Panc1 (cell line): Measurements from ENCODE around the gene SNAP23. TPM values are rescaled to one million over a fixed set of nuclear protein-coding genes. Genes with fewer than 3 reads are reported as not detected.
A peak's percentile ranks its signal among the peaks of the same experiment; 100 is the strongest.

Experiments used
- ATAC-seq: fragments of 200-7000 bp; cut with Tn5 transposase; 2 replicates; pipeline ENCODE4 v1.9.1; 2020; ENCODE audit warnings: mild to moderate bottlenecking, moderate library complexity
- BruUV-seq: library from RNA; stranded (reverse); fragments of 400-500 nt; replicated peaks from 2 replicates; lab custom pipeline; 2021; lab: Mats Ljungman, UMichigan
- CTCF ChIA-PET: fragments of 300-600 bp; sonication (Branson Sonifier 250); formaldehyde crosslinking; loops from one replicate; lab custom pipeline; 2022; ENCODE audit warnings: antibody characterized with exemption; lab: Charles Lee
- POLR2A ChIA-PET: fragments of 300-600 bp; sonication (Branson Sonifier 250); formaldehyde crosslinking; loops from one replicate; lab custom pipeline; 2022; ENCODE audit warnings: antibody characterized with exemption; lab: Charles Lee
- DNase-seq: peaks from one replicate; pipeline ENCODE4 v3.0.0-alpha.2; 2010; ENCODE audit warnings: low read depth, low spot score
- H3K27ac ChIP-seq: 2 replicates; pipeline ENCODE4 v1.5.1; 2011; ENCODE audit warnings: mild to moderate bottlenecking, low read length, inconsistent platforms
- H3K27me3 ChIP-seq: fragments of 200-500 bp; sonication (Bioruptor generic); 2 replicates; pipeline ENCODE4 v1.6.0; 2014; ENCODE audit warnings: low read length, inconsistent platforms; ENCODE audit not compliant: control insufficient read depth, insufficient read depth
- H3K36me3 ChIP-seq: fragments of 200-500 bp; sonication (Bioruptor generic); 2 replicates; pipeline ENCODE4 v1.5.1; 2014; ENCODE audit warnings: inconsistent platforms, mild to moderate bottlenecking, low read length, moderate library complexity; ENCODE audit not compliant: control insufficient read depth, insufficient read depth
- H3K4me1 ChIP-seq: 2 replicates; pipeline ENCODE4 v1.5.1; 2011; ENCODE audit warnings: inconsistent platforms, mild to moderate bottlenecking, low read length, moderate library complexity; ENCODE audit not compliant: control insufficient read depth, insufficient read depth
- H3K4me3 ChIP-seq, 2 experiments: 2 replicates each; pipeline ENCODE4 v1.5.1; 2011 to 2012; ENCODE audit warnings: low read depth in 2 of 2, low read length in 2 of 2, mild to moderate bottlenecking in 2 of 2, inconsistent platforms in 1 of 2, moderate library complexity in 1 of 2
- H3K9me3 ChIP-seq: fragments of 200-500 bp; sonication (Bioruptor generic); 2 replicates; pipeline ENCODE4 v1.5.1; 2014; ENCODE audit warnings: low read depth, mild to moderate bottlenecking, inconsistent platforms, low read length, moderate library complexity; ENCODE audit not compliant: control insufficient read depth, insufficient read depth
- POLR2AphosphoS5 ChIP-seq: IDR thresholded peaks from 2 replicates; pipeline ENCODE4 v1.6.1; 2012; ENCODE audit warnings: mild to moderate bottlenecking, low read depth, low read length, moderate library complexity
- SIN3A ChIP-seq: IDR thresholded peaks from 2 replicates; pipeline ENCODE4 v1.6.1; 2012; ENCODE audit warnings: low read depth, mild to moderate bottlenecking, low read length, moderate library complexity, borderline replicate concordance; ENCODE audit not compliant: insufficient read depth
- TCF7L2 ChIP-seq: IDR thresholded peaks from 2 replicates; pipeline ENCODE4 v1.6.1; 2011; ENCODE audit warnings: mild to moderate bottlenecking, low read depth, low read length, inconsistent platforms
- in situ Hi-C: cut with HindIII; loops from 2 replicates; pipeline ENCODE4 v1.10.0; 2016; ENCODE audit warnings: low sequenced_read_pairs, low pct_unique_long_range_greater_than_20kb
- intact Hi-C: fragments of 100-400 bp; cut with micrococcal nuclease; formaldehyde crosslinking; loops from one replicate; pipeline ENCODE4 v1.10.0; 2022; ENCODE audit not compliant: unreplicated experiment
- total RNA-seq: library from RNA; stranded (reverse); gene quantifications from one replicate; pipeline ENCODE4 v1.2.1, GENCODE V29; 2021; ENCODE audit not compliant: unreplicated experiment
- TF ChIP-seq, protein P1 (sequence below): fragments of 450-650 bp; IDR thresholded peaks from 2 replicates; pipeline ENCODE4 v1.5.1; 2017; ENCODE audit warnings: mild to moderate bottlenecking
- TF ChIP-seq, protein P2 (sequence below), 2 experiments: IDR thresholded peaks; 2 replicates each; pipeline ENCODE4 v1.6.1; 2011 to 2012; ENCODE audit warnings: low read depth in 2 of 2, control low read depth in 1 of 2, low read length in 1 of 2, mild to moderate bottlenecking in 1 of 2, moderate library complexity in 1 of 2; ENCODE audit not compliant: insufficient read depth in 1 of 2

The SNAP23 gene
- total RNA-seq, 1 experiment from 2014 or later = 48.9 TPM

DNA sequence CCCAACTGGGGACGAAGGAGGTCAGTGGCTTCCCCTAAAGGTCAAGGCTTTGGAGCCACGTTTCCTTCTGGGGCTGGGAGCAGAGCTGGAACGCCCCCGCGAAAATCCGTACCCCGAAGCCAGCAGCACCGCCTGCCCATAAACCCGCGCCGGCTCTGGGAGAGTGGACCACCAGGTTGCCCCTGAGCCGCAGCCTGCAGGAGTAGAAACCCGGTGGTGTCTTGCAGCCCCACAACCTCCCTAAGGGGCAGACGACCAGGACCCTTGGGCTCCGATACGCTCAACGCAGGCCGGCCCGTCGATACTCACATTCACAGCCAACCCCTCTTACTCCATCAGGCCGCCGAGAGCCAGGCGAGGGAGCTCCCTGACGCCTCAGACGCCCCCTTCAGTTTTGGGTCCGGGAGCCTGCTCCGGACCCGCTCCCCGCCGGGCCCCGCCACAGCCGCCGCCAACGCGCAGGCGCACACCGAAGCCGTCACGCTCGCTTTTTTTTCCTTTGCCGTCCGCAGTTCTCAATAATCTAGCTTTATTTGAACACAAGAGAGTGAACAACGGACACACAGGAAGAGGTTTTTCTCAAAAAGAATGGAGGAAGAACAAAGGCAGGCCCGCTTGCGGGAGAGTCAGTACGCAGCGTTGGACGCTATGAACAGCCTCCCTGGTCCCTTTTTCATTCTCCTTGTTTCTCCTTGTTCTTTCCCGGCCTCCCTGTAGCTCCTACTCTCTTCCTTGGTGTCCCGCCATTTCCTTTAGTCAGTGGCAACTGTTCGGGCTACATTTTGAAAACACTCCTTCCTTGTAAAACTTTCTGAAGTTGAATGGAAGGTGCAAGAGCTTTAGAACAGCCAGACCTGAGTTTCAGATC lies 4.5 kb upstream of the SNAP23 start, which contains the start of gene ZNF106:
Gene ZNF106 (minus strand): TSS at position 471 of the 868 bp plus-strand sequence. CDS start 18,852 bp downstream, outside the sequence.
- Histone ChIP-seq H3K27ac (peak within 1 kb of the TSS; percentile 100), H3K36me3 (peaks cover 1% of the 10 kb centered on the region; the same call in 1 of the 2 replicates), H3K9me3 (no peaks in the 10 kb centered on the region), H3K4me3 (peak within 1 kb of the TSS; percentile 90 to 97), H3K4me1 (peaks cover 13% of the 10 kb centered on the region), H3K27me3 (no peaks in the 10 kb centered on the region)
- ATAC-seq = peak; percentile 68
- in situ Hi-C loops = no loop called here
- TF ChIP-seq POLR2AphosphoS5 = peak; percentile 90
- TF ChIP-seq, protein P1, sequence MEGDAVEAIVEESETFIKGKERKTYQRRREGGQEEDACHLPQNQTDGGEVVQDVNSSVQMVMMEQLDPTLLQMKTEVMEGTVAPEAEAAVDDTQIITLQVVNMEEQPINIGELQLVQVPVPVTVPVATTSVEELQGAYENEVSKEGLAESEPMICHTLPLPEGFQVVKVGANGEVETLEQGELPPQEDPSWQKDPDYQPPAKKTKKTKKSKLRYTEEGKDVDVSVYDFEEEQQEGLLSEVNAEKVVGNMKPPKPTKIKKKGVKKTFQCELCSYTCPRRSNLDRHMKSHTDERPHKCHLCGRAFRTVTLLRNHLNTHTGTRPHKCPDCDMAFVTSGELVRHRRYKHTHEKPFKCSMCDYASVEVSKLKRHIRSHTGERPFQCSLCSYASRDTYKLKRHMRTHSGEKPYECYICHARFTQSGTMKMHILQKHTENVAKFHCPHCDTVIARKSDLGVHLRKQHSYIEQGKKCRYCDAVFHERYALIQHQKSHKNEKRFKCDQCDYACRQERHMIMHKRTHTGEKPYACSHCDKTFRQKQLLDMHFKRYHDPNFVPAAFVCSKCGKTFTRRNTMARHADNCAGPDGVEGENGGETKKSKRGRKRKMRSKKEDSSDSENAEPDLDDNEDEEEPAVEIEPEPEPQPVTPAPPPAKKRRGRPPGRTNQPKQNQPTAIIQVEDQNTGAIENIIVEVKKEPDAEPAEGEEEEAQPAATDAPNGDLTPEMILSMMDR = no peak
- TF ChIP-seq TCF7L2 = peak; percentile 88
- TF ChIP-seq SIN3A = peak; percentile 67; the same call in 1 of the 2 replicates
- intact Hi-C loops = no loop called here
- peak; percentile 73 for DNase-seq
- BruUV-seq = no TSS peak
- ChIA-PET CTCF (no interaction called here), POLR2A (interaction anchor here (0.6 kb wide), 4 partner anchors 8 to 186 kb away, joined by 3 read pairs; no protein-coding TSS in a partner anchor)

DNA sequence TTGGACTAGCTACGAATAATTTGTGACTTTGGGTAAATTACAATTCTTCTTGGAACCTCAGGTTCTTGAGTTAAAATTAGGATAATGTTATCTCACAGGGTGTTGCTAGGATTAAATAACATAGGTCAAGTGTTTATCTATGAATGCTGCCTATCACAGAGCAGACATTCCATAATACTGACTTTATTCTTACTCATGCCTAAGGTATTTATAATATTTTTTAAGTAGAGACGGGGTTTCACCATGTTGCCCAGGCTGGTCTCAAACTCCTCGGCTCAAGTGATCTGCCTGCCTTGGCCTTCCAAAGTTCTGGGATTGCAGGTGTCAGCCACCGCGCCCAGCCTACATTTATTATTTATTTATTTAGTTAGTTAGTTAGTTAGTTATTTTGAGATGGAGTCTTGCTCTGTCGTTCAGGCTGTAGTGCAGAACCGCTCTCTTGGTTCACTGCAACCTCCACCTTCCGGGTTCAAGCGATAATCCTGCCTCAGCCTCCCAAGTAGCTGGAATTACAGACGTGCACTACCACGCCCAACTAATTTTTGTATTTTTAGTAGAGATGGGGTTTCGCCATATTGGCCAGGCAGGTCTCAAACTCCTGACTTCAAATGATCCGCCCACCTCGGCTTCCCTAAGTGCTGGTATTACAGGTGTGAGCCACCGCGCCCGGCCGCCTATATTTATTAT lies 3.8 kb upstream of the SNAP23 start:
- Histone ChIP-seq H3K36me3 (peaks cover 2% of the 10 kb centered on the region; the same call in 1 of the 2 replicates), H3K27me3 (no peaks in the 10 kb centered on the region), H3K27ac (peak overlapping the region; percentile 100), H3K4me3 (peak overlapping the region; percentile 90 to 97), H3K9me3 (no peaks in the 10 kb centered on the region), H3K4me1 (peaks cover 17% of the 10 kb centered on the region)
- ATAC-seq = no peak
- ChIA-PET CTCF (no interaction called here), POLR2A (interaction anchor here (0.6 kb wide), 4 partner anchors 8 to 187 kb away, joined by 3 read pairs; no protein-coding TSS in a partner anchor)
- DNase-seq = no peak
- TF ChIP-seq, protein P1 = no peak
- TF ChIP-seq POLR2AphosphoS5 (no peak), SIN3A (no peak), TCF7L2 (no peak)
- TF ChIP-seq, protein P2, sequence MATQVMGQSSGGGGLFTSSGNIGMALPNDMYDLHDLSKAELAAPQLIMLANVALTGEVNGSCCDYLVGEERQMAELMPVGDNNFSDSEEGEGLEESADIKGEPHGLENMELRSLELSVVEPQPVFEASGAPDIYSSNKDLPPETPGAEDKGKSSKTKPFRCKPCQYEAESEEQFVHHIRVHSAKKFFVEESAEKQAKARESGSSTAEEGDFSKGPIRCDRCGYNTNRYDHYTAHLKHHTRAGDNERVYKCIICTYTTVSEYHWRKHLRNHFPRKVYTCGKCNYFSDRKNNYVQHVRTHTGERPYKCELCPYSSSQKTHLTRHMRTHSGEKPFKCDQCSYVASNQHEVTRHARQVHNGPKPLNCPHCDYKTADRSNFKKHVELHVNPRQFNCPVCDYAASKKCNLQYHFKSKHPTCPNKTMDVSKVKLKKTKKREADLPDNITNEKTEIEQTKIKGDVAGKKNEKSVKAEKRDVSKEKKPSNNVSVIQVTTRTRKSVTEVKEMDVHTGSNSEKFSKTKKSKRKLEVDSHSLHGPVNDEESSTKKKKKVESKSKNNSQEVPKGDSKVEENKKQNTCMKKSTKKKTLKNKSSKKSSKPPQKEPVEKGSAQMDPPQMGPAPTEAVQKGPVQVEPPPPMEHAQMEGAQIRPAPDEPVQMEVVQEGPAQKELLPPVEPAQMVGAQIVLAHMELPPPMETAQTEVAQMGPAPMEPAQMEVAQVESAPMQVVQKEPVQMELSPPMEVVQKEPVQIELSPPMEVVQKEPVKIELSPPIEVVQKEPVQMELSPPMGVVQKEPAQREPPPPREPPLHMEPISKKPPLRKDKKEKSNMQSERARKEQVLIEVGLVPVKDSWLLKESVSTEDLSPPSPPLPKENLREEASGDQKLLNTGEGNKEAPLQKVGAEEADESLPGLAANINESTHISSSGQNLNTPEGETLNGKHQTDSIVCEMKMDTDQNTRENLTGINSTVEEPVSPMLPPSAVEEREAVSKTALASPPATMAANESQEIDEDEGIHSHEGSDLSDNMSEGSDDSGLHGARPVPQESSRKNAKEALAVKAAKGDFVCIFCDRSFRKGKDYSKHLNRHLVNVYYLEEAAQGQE (IDR thresholded peaks at IDR 0.05; ENCODE audit: insufficient read depth in 1 of 2, low read depth in 2 of 2, low read length in 1 of 2) = no peak
- intact Hi-C loops (no loop called here), in situ Hi-C loops (no loop called here)
- TSS peak; percentile 91 for BruUV-seq
